IMR-90 (cell line): ENCODE measurements around the gene TNFRSF13B. TPM values are rescaled to one million over a fixed set of nuclear protein-coding genes. Genes with fewer than 3 reads are reported as not detected.

Experiments used
- ATAC-seq: fragments of 200-7000 bp; cut with Tn5 transposase; 2 replicates; pipeline ENCODE4 v1.9.1; 2020; ENCODE audit warnings: low read depth, mild to moderate bottlenecking, moderate library complexity
- BruUV-seq: library from RNA; stranded (reverse); fragments of 400-500 nt; replicated peaks from 2 replicates; lab custom pipeline; 2021; lab: Mats Ljungman, UMichigan
- CTCF ChIA-PET: fragments of 300-600 bp; formaldehyde crosslinking; extraction: SDS; loops from one replicate; lab custom pipeline; 2021; ENCODE audit warnings: antibody characterized with exemption; lab: Yijun Ruan, JAX
- POLR2A ChIA-PET: fragments of 300-600 bp; sonication (Branson Sonifier 250); formaldehyde crosslinking; loops from one replicate; lab custom pipeline; 2022; ENCODE audit warnings: antibody characterized with exemption; ENCODE audit not compliant: unreplicated experiment; lab: Charles Lee
- DNase-seq: peaks from one replicate; pipeline ENCODE4 v3.0.0; 2013
- H2AFZ ChIP-seq: replicated peaks from 2 replicates; pipeline ENCODE3; 2013; ENCODE audit warnings: low read length, mild to moderate bottlenecking; ENCODE audit not compliant: poor library complexity
- H2AK5ac ChIP-seq: 2 replicates; pipeline ENCODE4 v1.6.1; 2013; ENCODE audit warnings: low read depth, low read length, inconsistent platforms
- H2AK9ac ChIP-seq: replicated peaks from 2 replicates; pipeline ENCODE3; 2013; ENCODE audit warnings: mild to moderate bottlenecking, low read depth, low read length, moderate library complexity; ENCODE audit not compliant: poor library complexity
- H2BK120ac ChIP-seq: 2 replicates; pipeline ENCODE4 v1.6.1; 2013; ENCODE audit warnings: low read depth, low read length, inconsistent platforms
- H2BK15ac ChIP-seq: 3 replicates; pipeline ENCODE4 v1.6.1; 2013; ENCODE audit warnings: low read depth, low read length, inconsistent platforms
- H2BK20ac ChIP-seq: 2 replicates; pipeline ENCODE4 v1.6.1; 2013; ENCODE audit warnings: low read depth, mild to moderate bottlenecking, inconsistent platforms, low read length, moderate library complexity
- H2BK5ac ChIP-seq: 2 replicates; pipeline ENCODE4 v1.6.1; 2013; ENCODE audit warnings: mild to moderate bottlenecking, low read depth, low read length, inconsistent platforms; ENCODE audit not compliant: poor library complexity, severe bottlenecking
- H3K14ac ChIP-seq: replicated peaks from 2 replicates; pipeline ENCODE4 v1.6.1; 2013; ENCODE audit warnings: low read depth, low read length, inconsistent platforms
- H3K18ac ChIP-seq: 2 replicates; pipeline ENCODE4 v1.6.1; 2013; ENCODE audit warnings: low read depth, low read length, control low read depth
- H3K23ac ChIP-seq: 2 replicates; pipeline ENCODE4 v1.6.1; 2013; ENCODE audit warnings: low read depth, low read length, inconsistent platforms
- H3K27ac ChIP-seq: 2 replicates; pipeline ENCODE4 v1.5.1; 2013; ENCODE audit warnings: mild to moderate bottlenecking, control low read depth, low read length; ENCODE audit not compliant: insufficient read depth
- H3K27me3 ChIP-seq: 2 replicates; pipeline ENCODE4 v1.6.1; 2013; ENCODE audit warnings: low read length; ENCODE audit not compliant: control insufficient read depth, insufficient read depth
- H3K36me3 ChIP-seq: 2 replicates; pipeline ENCODE4 v1.6.1; 2013; ENCODE audit warnings: low read length, mixed read lengths; ENCODE audit not compliant: control insufficient read depth, insufficient read depth
- H3K4ac ChIP-seq: 2 replicates; pipeline ENCODE4 v1.6.1; 2013; ENCODE audit warnings: low read depth, low read length, inconsistent platforms
- H3K4me1 ChIP-seq: 2 replicates; pipeline ENCODE4 v1.6.1; 2013; ENCODE audit warnings: low read length, mixed read lengths; ENCODE audit not compliant: control insufficient read depth, insufficient read depth
- H3K4me2 ChIP-seq: 2 replicates; pipeline ENCODE4 v1.6.1; 2013; ENCODE audit warnings: low read depth, mild to moderate bottlenecking, control low read depth, low read length, moderate library complexity
- H3K4me3 ChIP-seq: 2 replicates; pipeline ENCODE4 v1.5.1; 2013; ENCODE audit warnings: low read depth, mild to moderate bottlenecking, control low read depth, low read length, moderate library complexity; ENCODE audit not compliant: insufficient read depth
- H3K56ac ChIP-seq: 2 replicates; pipeline ENCODE4 v1.6.1; 2013; ENCODE audit warnings: low read length, inconsistent platforms; ENCODE audit not compliant: insufficient read depth; ENCODE audit errors: extremely low read depth
- H3K79me1 ChIP-seq, 2 experiments: 2 replicates each; pipeline ENCODE4 v1.6.1; 2013; ENCODE audit warnings: low read length in 2 of 2, inconsistent platforms in 1 of 2, low read depth in 1 of 2
- H3K9ac ChIP-seq: 2 replicates; pipeline ENCODE4 v1.6.1; 2013; ENCODE audit warnings: low read depth, low read length, control low read depth
- H3K9me1 ChIP-seq: 2 replicates; pipeline ENCODE4 v1.6.1; 2013; ENCODE audit warnings: low read length, inconsistent platforms; ENCODE audit not compliant: insufficient read depth
- H3K9me3 ChIP-seq: 2 replicates; pipeline ENCODE4 v1.6.1; 2013; ENCODE audit warnings: low read length; ENCODE audit not compliant: control insufficient read depth, insufficient read depth
- H4K20me1 ChIP-seq: 2 replicates; pipeline ENCODE4 v1.6.1; 2013; ENCODE audit warnings: low read length, inconsistent platforms; ENCODE audit not compliant: insufficient read depth
- H4K5ac ChIP-seq: 2 replicates; pipeline ENCODE4 v1.6.1; 2013; ENCODE audit warnings: mild to moderate bottlenecking, low read depth, low read length, control low read depth
- H4K8ac ChIP-seq, 2 experiments: 2 replicates each; pipeline ENCODE4 v1.6.1; 2013; ENCODE audit warnings: low read depth in 2 of 2, low read length in 2 of 2, control low read depth in 1 of 2, inconsistent platforms in 1 of 2
- H4K91ac ChIP-seq: 2 replicates; pipeline ENCODE4 v1.6.1; 2013; ENCODE audit warnings: low read depth, low read length, inconsistent platforms; ENCODE audit not compliant: insufficient read depth
- BHLHE40 ChIP-seq: fragments of 150-350 bp; IDR thresholded peaks from 2 replicates; pipeline ENCODE4 v1.6.1; 2016; ENCODE audit warnings: mild to moderate bottlenecking, low read depth, low read length
- CHD1 ChIP-seq: IDR thresholded peaks from 2 replicates; pipeline ENCODE4 v1.6.1; 2012; ENCODE audit warnings: low read depth, low read length, improper control_type of control experiment
- FOS ChIP-seq: fragments of 150-350 bp; IDR thresholded peaks from 2 replicates; pipeline ENCODE4 v1.6.1; 2016; ENCODE audit warnings: low read depth, low read length
- MAFK ChIP-seq: IDR thresholded peaks from 2 replicates; pipeline ENCODE4 v1.6.1; 2012; ENCODE audit warnings: low read depth, low read length, improper control_type of control experiment
- MAZ ChIP-seq: IDR thresholded peaks from 2 replicates; pipeline ENCODE4 v1.6.1; 2012; ENCODE audit warnings: low read depth, mild to moderate bottlenecking, low read length, improper control_type of control experiment, moderate library complexity, borderline replicate concordance
- MXI1 ChIP-seq: IDR thresholded peaks from 2 replicates; pipeline ENCODE4 v1.6.1; 2012; ENCODE audit warnings: low read depth, mild to moderate bottlenecking, low read length, moderate library complexity, borderline replicate concordance
- NFE2L2 ChIP-seq: fragments of 150-350 bp; IDR thresholded peaks from 2 replicates; pipeline ENCODE4 v1.6.1; 2016; ENCODE audit warnings: low read depth, mild to moderate bottlenecking, low read length
- POLR2A ChIP-seq: IDR thresholded peaks from 2 replicates; pipeline ENCODE4 v1.6.1; 2012; ENCODE audit warnings: mild to moderate bottlenecking, low read depth, low read length
- RAD21 ChIP-seq: IDR thresholded peaks from 2 replicates; pipeline ENCODE4 v1.6.1; 2012; ENCODE audit warnings: low read length, improper control_type of control experiment
- RCOR1 ChIP-seq: IDR thresholded peaks from 2 replicates; pipeline ENCODE4 v1.6.1; 2012; ENCODE audit warnings: mild to moderate bottlenecking, low read length, improper control_type of control experiment; ENCODE audit not compliant: insufficient replicate concordance
- RFX5 ChIP-seq: IDR thresholded peaks from 2 replicates; pipeline ENCODE4 v1.8.0; 2012; ENCODE audit warnings: low read depth, mild to moderate bottlenecking, low read length, moderate library complexity
- SMC3 ChIP-seq: fragments of 150-350 bp; IDR thresholded peaks from 2 replicates; pipeline ENCODE4 v1.6.1; 2016; ENCODE audit warnings: low read depth, mild to moderate bottlenecking, antibody characterized with exemption, low read length, moderate library complexity
- WGBS, 2 experiments: methylation state at CpG; one replicate each; pipeline versions ENCODE4 v1.1.5 to v1.1.7; 2013; ENCODE audit warnings: missing lambda C conversion rate in 2 of 2; ENCODE audit not compliant: insufficient read length in 1 of 2; ENCODE audit errors: extremely low coverage in 2 of 2; 5-methylcytosine and 5-hydroxymethylcytosine counted together
- dilution Hi-C: fragments of 300-500 bp; cut with HindIII; formaldehyde crosslinking; loops from one replicate; pipeline ENCODE4 v1.14.3; 2018; ENCODE audit warnings: low sequenced_read_pairs; ENCODE audit not compliant: unreplicated experiment
- in situ Hi-C: fragments of 300-500 bp; cut with MboI; formaldehyde crosslinking; loops from 3 replicates; pipeline ENCODE4 v1.14.3; 2019; ENCODE audit warnings: low sequenced_read_pairs, inconsistent platforms, mixed read lengths
- intact Hi-C: fragments of 100-400 bp; cut with micrococcal nuclease; formaldehyde crosslinking; loops from 2 replicates; pipeline ENCODE4 v1.10.0; 2022
- polyA plus RNA-seq, 3 experiments: library from polyadenylated mRNA; depleted of rRNA; stranded (reverse); fragments of >200 nt; gene quantifications; 2 replicates each; pipeline ENCODE4 v1.2.3, GENCODE V29; 2012; ENCODE audit warnings: low replicate concordance in 1 of 3
- total RNA-seq: library from RNA; depleted of rRNA; stranded (reverse); fragments of >200 nt; gene quantifications from 2 replicates; pipeline ENCODE4 v1.2.3, GENCODE V29; 2012
- TF ChIP-seq, protein P1 (sequence below): fragments of 150-350 bp; IDR thresholded peaks from 2 replicates; pipeline ENCODE4 v1.6.1; 2017; ENCODE audit warnings: mild to moderate bottlenecking, antibody characterized with exemption, low read length, low read depth
- TF ChIP-seq, protein P2 (sequence below): fragments of 150-350 bp; IDR thresholded peaks from 2 replicates; pipeline ENCODE4 v1.6.1; 2016; ENCODE audit warnings: low read depth, mild to moderate bottlenecking, low read length, moderate library complexity, borderline replicate concordance
- TF ChIP-seq, protein P3 (sequence below): conservative IDR thresholded peaks from 2 replicates; pipeline ENCODE4 v1.5.1; 2012; ENCODE audit warnings: mild to moderate bottlenecking, low read depth, low read length, improper control_type of control experiment

Gene TNFRSF13B
- total and polyA plus RNA-seq, 2 of the 4 experiments (the other 2 are of a cell fraction), result not detected

DNA sequence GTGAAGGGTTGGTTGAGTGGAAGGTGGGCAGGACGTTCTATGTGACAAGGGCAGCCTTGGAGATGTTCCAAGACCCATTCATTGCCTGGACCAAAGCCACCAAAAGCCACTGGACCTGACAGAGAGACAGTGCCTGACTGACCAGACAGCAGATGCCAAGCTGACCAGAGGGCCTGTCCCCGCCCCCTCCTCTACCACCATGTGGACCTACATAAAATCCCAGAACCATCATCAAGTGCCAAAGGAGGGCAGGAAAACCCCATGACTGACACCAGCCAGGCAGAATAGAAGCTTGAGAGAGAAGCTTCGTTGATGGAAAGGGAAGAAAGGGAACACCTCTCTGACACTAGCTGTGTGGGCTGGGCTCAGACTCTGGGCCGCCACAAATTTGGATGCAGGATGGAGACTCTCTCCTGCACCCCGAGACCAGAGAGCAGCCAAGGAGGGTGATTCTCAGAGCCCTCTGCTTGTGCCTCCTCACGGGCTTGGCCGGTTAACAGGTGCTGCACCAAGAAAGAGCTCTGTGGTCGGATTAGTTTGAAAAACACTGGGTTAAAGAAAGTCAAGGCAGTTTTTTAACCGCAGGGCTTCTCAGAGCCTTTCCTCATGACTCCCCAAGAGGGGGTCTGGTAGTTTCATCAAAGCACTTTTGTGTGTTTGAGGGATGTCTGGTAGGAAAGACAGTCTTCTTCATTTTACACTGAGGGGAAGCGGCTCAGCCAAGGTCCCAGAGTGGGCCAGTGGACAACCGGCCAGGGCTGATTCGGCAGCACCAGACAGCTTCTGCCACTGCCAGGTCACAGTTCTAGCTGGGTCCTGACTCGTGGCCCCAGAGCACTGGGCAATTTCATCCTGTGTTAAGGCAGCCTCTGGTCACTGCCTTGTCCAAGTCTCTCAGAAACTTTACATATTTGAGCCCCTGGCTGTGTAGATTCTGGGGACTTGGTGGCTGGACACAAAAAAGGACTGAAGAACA, 1.7 kb downstream of the TNFRSF13B start:
- H3K9ac ChIP-seq, result no peak overlapping the region
- H3K9me3 ChIP-seq, result no peaks in the 10 kb centered on the region
- H2AK9ac ChIP-seq, result no peak overlapping the region
- H3K79me1 ChIP-seq, result no peaks in the 10 kb centered on the region
- no peak overlapping the region for H3K18ac ChIP-seq
- no peak overlapping the region for H3K4ac ChIP-seq
- H3K56ac ChIP-seq, result no peak overlapping the region
- no peak overlapping the region for H3K4me2 ChIP-seq
- H3K4me3 ChIP-seq, result no peak overlapping the region
- intact Hi-C loops (no loop called here), dilution Hi-C loops (no loop called here), in situ Hi-C loops (no loop called here)
- H2BK15ac ChIP-seq, result no peak overlapping the region
- no peak overlapping the region for H2BK5ac ChIP-seq
- no peak for ATAC-seq
- ChIA-PET POLR2A (no interaction called here), CTCF (no interaction called here)
- H2BK120ac ChIP-seq, result no peak overlapping the region
- H3K36me3 ChIP-seq, result no peaks in the 10 kb centered on the region
- no peak overlapping the region for H4K8ac ChIP-seq
- H2AK5ac ChIP-seq, result no peak overlapping the region
- no peak overlapping the region for H3K27ac ChIP-seq
- 65% methylated on average over 8 of the region's 13 CpGs; no CpG with 5 or more reads in 1 of the 2 experiments for WGBS, 2 experiments
- H4K20me1 ChIP-seq, result no peaks in the 10 kb centered on the region
- H4K5ac ChIP-seq, result no peak overlapping the region
- H2AFZ ChIP-seq, result no peak overlapping the region
- H3K4me1 ChIP-seq, result no peaks in the 10 kb centered on the region
- BruUV-seq, result no TSS peak
- no peak overlapping the region for H2BK20ac ChIP-seq
- H3K14ac ChIP-seq, result no peak overlapping the region
- DNase-seq, result no peak
- no peaks in the 10 kb centered on the region for H3K9me1 ChIP-seq
- peaks cover 24% of the 10 kb centered on the region for H3K27me3 ChIP-seq
- H4K91ac ChIP-seq, result no peak overlapping the region
- H3K23ac ChIP-seq, result no peak overlapping the region
- TF ChIP-seq FOS, result no peak
- TF ChIP-seq RFX5, result no peak
- TF ChIP-seq SMC3, result no peak
- TF ChIP-seq POLR2A, result no peak
- no peak for TF ChIP-seq CHD1
- TF ChIP-seq RCOR1, result no peak
- TF ChIP-seq MXI1, result no peak
- no peak for TF ChIP-seq BHLHE40
- no peak for TF ChIP-seq RAD21
- TF ChIP-seq, protein P1, sequence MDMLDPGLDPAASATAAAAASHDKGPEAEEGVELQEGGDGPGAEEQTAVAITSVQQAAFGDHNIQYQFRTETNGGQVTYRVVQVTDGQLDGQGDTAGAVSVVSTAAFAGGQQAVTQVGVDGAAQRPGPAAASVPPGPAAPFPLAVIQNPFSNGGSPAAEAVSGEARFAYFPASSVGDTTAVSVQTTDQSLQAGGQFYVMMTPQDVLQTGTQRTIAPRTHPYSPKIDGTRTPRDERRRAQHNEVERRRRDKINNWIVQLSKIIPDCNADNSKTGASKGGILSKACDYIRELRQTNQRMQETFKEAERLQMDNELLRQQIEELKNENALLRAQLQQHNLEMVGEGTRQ, result no peak
- TF ChIP-seq MAFK, result no peak
- TF ChIP-seq, protein P2, sequence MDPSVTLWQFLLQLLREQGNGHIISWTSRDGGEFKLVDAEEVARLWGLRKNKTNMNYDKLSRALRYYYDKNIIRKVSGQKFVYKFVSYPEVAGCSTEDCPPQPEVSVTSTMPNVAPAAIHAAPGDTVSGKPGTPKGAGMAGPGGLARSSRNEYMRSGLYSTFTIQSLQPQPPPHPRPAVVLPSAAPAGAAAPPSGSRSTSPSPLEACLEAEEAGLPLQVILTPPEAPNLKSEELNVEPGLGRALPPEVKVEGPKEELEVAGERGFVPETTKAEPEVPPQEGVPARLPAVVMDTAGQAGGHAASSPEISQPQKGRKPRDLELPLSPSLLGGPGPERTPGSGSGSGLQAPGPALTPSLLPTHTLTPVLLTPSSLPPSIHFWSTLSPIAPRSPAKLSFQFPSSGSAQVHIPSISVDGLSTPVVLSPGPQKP, result no peak
- TF ChIP-seq MAZ, result no peak
- TF ChIP-seq, protein P3, sequence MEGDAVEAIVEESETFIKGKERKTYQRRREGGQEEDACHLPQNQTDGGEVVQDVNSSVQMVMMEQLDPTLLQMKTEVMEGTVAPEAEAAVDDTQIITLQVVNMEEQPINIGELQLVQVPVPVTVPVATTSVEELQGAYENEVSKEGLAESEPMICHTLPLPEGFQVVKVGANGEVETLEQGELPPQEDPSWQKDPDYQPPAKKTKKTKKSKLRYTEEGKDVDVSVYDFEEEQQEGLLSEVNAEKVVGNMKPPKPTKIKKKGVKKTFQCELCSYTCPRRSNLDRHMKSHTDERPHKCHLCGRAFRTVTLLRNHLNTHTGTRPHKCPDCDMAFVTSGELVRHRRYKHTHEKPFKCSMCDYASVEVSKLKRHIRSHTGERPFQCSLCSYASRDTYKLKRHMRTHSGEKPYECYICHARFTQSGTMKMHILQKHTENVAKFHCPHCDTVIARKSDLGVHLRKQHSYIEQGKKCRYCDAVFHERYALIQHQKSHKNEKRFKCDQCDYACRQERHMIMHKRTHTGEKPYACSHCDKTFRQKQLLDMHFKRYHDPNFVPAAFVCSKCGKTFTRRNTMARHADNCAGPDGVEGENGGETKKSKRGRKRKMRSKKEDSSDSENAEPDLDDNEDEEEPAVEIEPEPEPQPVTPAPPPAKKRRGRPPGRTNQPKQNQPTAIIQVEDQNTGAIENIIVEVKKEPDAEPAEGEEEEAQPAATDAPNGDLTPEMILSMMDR, result no peak
- no peak for TF ChIP-seq NFE2L2
